ENCODE results near the gene ZNF385B.

ZNF385B gene

DNA sequence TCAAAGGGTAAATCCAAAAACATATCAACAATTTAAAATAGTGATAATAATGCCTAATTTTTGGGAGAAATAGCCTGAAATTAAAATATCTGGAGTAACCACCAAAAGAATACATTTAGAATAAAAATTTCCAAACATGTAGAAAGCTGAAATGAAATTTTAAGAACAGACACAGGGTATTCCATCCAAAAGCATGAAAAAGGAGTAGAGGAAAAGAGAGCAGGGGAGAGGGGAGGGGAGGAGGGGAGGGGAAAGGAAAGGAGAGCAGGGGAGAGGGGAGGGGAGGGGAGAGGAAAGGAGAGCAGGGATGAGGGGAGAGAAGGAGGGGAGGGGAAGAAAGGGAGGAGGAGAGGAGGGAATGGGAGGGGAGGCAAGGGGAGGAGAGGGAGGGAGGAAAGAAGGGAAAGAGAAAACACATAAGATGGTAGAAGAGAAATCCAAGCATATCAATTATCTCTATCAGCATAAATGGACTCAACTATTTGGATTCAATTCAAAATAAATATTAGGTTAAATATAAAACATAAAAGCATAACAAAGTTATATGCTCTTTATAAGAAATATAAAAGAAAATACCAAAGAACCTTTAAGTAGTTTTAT is 141.1 kb downstream of the ZNF385B start:
- DNase-seq (ENCODE audit: low read depth), result no peak
- no peak for TF ChIP-seq POLR2A (IDR thresholded peaks at IDR 0.05; ENCODE audit: extremely low read depth, insufficient read length)
- TF ChIP-seq, protein P1, sequence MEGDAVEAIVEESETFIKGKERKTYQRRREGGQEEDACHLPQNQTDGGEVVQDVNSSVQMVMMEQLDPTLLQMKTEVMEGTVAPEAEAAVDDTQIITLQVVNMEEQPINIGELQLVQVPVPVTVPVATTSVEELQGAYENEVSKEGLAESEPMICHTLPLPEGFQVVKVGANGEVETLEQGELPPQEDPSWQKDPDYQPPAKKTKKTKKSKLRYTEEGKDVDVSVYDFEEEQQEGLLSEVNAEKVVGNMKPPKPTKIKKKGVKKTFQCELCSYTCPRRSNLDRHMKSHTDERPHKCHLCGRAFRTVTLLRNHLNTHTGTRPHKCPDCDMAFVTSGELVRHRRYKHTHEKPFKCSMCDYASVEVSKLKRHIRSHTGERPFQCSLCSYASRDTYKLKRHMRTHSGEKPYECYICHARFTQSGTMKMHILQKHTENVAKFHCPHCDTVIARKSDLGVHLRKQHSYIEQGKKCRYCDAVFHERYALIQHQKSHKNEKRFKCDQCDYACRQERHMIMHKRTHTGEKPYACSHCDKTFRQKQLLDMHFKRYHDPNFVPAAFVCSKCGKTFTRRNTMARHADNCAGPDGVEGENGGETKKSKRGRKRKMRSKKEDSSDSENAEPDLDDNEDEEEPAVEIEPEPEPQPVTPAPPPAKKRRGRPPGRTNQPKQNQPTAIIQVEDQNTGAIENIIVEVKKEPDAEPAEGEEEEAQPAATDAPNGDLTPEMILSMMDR (IDR thresholded peaks at IDR 0.05; ENCODE audit: low read depth, low read length), result no peak
- TF ChIP-seq, protein P2, sequence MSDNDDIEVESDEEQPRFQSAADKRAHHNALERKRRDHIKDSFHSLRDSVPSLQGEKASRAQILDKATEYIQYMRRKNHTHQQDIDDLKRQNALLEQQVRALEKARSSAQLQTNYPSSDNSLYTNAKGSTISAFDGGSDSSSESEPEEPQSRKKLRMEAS (IDR thresholded peaks at IDR 0.05; ENCODE audit: low read depth, low read length), result no peak
- TF ChIP-seq MYC (IDR thresholded peaks at IDR 0.05; ENCODE audit: low read depth, low read length), result no peak
- H3K4me3 ChIP-seq (ENCODE audit: low read depth, low read length), result no peak overlapping the region

DNA sequence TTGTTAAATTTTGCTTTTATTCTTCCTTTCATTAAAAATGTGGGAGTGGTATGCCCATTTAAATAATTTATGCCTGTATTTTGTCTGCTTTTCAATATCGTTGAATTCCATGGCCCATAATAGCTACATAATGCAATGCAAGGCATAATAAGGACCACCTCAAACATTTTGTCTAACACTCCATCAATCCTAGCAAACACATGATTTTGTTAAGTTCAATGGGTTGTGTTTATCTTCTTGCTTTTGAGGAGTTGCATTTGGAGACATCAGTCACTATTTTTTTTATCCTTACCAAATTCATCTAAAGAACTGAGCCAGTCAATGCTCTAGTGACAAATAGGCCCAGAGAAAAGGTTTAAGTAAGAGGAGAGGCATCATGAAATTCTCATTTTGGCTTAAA is 145.5 kb downstream of the ZNF385B start:
- no peak overlapping the region for H3K4me3 ChIP-seq (ENCODE audit: low read depth, low read length)
- no peak for TF ChIP-seq POLR2A (IDR thresholded peaks at IDR 0.05; ENCODE audit: extremely low read depth, insufficient read length)
- TF ChIP-seq MYC (IDR thresholded peaks at IDR 0.05; ENCODE audit: low read depth, low read length), result no peak
- TF ChIP-seq, protein P2 (IDR thresholded peaks at IDR 0.05; ENCODE audit: low read depth, low read length), result no peak
- TF ChIP-seq, protein P1 (IDR thresholded peaks at IDR 0.05; ENCODE audit: low read depth, low read length), result no peak
- no peak for DNase-seq (ENCODE audit: low read depth)

DNA sequence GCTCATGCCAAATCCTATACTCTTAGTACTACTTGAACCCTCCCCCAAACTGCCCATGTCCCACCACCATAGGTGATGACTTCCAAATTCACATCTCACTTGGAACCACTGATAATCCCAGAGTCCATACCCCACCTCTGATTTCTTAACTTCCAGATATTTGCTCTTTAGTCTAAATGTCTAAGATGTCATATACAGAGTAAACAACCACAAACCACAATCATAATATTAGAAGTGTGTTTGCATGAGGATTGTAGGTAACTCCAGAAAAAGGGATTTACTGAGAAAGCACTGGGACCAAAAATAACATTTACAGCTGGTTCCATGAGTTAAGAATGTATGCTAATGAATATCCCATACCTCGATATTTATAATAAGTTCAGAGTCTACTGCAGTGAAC is 146.2 kb downstream of the ZNF385B start:
- DNase-seq (ENCODE audit: low read depth), result no peak
- H3K4me3 ChIP-seq (ENCODE audit: low read depth, low read length), result no peak overlapping the region
- TF ChIP-seq, protein P2 (IDR thresholded peaks at IDR 0.05; ENCODE audit: low read depth, low read length), result no peak
- TF ChIP-seq, protein P1 (IDR thresholded peaks at IDR 0.05; ENCODE audit: low read depth, low read length), result no peak
- no peak for TF ChIP-seq MYC (IDR thresholded peaks at IDR 0.05; ENCODE audit: low read depth, low read length)

DNA sequence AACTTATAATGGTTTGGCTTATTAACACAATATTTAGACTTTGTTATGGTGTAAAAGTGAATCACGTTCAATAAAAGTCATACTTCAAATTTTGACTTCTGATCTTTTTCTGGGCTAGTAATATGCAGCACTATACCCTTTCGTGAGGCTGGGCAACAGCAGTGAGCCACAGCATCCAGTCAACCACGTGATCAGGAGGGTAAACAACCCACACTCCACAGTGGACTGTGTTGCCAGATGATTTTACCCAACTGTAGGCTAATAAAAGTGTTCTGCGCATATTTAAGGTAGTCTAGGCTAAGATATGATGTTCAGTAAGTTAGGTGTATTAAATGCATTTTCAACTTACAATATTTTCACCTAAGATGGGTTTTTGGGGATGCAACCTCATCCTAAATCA is 148.6 kb downstream of the ZNF385B start:
- TF ChIP-seq MYC (IDR thresholded peaks at IDR 0.05; ENCODE audit: low read depth, low read length) (no peak), POLR2A (IDR thresholded peaks at IDR 0.05; ENCODE audit: extremely low read depth, insufficient read length) (no peak)
- TF ChIP-seq, protein P1 (IDR thresholded peaks at IDR 0.05; ENCODE audit: low read depth, low read length), result no peak
- TF ChIP-seq, protein P2 (IDR thresholded peaks at IDR 0.05; ENCODE audit: low read depth, low read length), result no peak
- DNase-seq (ENCODE audit: low read depth), result no peak
- no peak overlapping the region for H3K4me3 ChIP-seq (ENCODE audit: low read depth, low read length)

DNA sequence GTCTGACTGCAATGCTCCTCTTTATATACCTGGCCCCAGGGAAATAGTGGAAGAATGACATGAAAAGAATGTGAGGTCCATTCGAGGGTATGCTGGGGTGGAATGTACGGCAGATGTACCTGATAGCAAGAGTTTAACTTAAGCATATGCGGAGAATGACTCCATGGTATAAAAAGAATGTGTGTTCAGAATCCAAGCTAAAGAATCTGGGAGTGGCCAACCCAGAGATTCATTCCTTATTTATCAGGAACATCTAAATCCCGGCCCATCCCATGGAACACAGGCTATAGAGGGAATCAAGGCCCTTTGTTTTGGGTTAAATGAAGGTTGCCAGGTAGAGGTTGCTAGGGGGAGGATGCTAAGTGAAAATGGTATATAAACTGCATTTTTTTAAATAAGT is 150.0 kb downstream of the ZNF385B start:
- DNase-seq (ENCODE audit: low read depth), result no peak
- TF ChIP-seq, protein P2 (IDR thresholded peaks at IDR 0.05; ENCODE audit: low read depth, low read length), result no peak
- TF ChIP-seq MYC (IDR thresholded peaks at IDR 0.05; ENCODE audit: low read depth, low read length), result no peak
- TF ChIP-seq POLR2A (IDR thresholded peaks at IDR 0.05; ENCODE audit: extremely low read depth, insufficient read length), result no peak
- TF ChIP-seq, protein P1 (IDR thresholded peaks at IDR 0.05; ENCODE audit: low read depth, low read length), result no peak
- no peak overlapping the region for H3K4me3 ChIP-seq (ENCODE audit: low read depth, low read length)

All from NB4 (cell line).